SK-N-SH (cell line): Measurements from ENCODE around the gene IFNG-AS1.

Source experiments
- EP300 ChIP-seq, 2 experiments: IDR thresholded peaks; 2 replicates each; pipeline versions ENCODE4 v1.4.0 to v1.6.1; 2012; ENCODE audit warnings: borderline replicate concordance in 1 of 2, low read depth in 1 of 2, low read length in 1 of 2
- TF ChIP-seq, protein P1 (sequence below): fragments of 150-350 bp; IDR thresholded peaks from 2 replicates; pipeline ENCODE4 v1.6.1; 2017; ENCODE audit warnings: antibody characterized with exemption, low read length, low read depth, borderline replicate concordance

DNA sequence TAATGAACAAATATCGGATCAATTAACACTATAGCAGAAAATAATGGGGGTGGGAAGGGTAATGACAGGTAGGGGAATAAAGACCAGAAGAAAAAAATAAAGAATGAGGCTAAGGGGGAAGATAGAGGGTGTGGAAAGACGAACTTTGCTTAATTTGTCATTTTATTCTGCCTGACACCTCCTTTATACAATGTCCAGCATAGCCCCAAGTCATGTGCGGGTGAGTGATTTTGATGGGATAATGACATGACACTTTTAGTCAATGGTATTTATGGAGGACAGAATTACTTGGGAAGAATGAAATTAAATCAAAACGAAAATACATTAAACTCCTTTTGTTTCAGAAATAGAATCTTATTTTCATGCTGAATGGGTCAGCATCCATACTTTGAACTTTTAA is 20.5 kb upstream of the IFNG-AS1 start:
- TF ChIP-seq, protein P1, sequence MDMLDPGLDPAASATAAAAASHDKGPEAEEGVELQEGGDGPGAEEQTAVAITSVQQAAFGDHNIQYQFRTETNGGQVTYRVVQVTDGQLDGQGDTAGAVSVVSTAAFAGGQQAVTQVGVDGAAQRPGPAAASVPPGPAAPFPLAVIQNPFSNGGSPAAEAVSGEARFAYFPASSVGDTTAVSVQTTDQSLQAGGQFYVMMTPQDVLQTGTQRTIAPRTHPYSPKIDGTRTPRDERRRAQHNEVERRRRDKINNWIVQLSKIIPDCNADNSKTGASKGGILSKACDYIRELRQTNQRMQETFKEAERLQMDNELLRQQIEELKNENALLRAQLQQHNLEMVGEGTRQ = no peak
- TF ChIP-seq EP300 (IDR thresholded peaks at IDR 0.05; ENCODE audit: borderline replicate concordance in 1 of 2, low read depth in 1 of 2, low read length in 1 of 2) = no peak
